Measurements from ENCODE around the gene FAM110C.

The FAM110C gene

GRCh38 chr2:51613-52012 is 5.3 kb upstream of the FAM110C start:
- H3K4me3 ChIP-seq (ENCODE audit: low read length): no peak overlapping the region
- no peak for DNase-seq (ENCODE audit: low read depth)
- TF ChIP-seq CTCF (conservative IDR thresholded peaks at IDR 0.05; ENCODE audit: low read length): no peak

GRCh38 chr2:47737-48136 is 1.4 kb upstream of the FAM110C start:
- no peak for DNase-seq (ENCODE audit: low read depth)
- no peak overlapping the region for H3K4me3 ChIP-seq (ENCODE audit: low read length)
- no peak for TF ChIP-seq CTCF (conservative IDR thresholded peaks at IDR 0.05; ENCODE audit: low read length)

DNA sequence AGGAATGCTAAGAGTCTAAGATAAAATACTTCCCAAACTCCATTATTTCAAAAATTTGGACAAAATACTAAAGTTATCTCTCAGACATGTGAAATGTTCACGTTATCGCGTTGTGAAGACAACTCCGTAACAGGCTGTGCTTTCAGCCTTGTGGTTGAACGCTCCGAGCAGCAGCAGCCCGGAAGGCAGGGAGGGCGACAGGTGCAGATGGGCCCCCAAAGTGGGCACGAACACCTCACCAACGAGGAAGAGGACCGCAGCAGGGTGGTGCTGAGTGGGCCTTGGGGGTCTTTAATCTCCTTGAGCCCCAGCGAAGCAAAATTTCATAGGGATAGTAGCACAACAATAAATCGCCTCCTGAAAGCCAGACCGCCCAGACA is 1.0 kb upstream of the FAM110C start:
- no peak overlapping the region for H3K4me3 ChIP-seq (ENCODE audit: low read length)
- DNase-seq (ENCODE audit: low read depth): no peak
- TF ChIP-seq CTCF (conservative IDR thresholded peaks at IDR 0.05; ENCODE audit: low read length): no peak

DNA sequence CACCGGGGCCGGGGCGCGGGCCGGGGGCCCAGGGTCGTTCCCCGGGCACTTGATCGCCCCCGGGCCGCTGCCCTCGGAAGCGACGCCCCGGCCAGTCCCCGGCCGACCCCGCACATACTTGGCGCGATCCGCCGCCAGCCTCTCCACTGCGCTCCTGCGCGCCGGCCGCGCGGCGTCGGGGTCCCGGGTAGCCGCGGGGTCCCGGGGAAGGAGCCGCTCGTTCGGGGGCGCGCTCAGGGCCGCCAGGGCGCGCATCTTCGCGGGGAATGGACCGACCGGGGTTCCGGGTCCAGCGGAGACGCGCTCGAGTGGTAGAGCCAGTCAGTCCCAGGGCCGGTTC is 204 bp downstream of the FAM110C start:
- no peak for TF ChIP-seq CTCF (conservative IDR thresholded peaks at IDR 0.05; ENCODE audit: low read length)
- no peak overlapping the region for H3K4me3 ChIP-seq (ENCODE audit: low read length)
- no peak for DNase-seq (ENCODE audit: low read depth)

DNA sequence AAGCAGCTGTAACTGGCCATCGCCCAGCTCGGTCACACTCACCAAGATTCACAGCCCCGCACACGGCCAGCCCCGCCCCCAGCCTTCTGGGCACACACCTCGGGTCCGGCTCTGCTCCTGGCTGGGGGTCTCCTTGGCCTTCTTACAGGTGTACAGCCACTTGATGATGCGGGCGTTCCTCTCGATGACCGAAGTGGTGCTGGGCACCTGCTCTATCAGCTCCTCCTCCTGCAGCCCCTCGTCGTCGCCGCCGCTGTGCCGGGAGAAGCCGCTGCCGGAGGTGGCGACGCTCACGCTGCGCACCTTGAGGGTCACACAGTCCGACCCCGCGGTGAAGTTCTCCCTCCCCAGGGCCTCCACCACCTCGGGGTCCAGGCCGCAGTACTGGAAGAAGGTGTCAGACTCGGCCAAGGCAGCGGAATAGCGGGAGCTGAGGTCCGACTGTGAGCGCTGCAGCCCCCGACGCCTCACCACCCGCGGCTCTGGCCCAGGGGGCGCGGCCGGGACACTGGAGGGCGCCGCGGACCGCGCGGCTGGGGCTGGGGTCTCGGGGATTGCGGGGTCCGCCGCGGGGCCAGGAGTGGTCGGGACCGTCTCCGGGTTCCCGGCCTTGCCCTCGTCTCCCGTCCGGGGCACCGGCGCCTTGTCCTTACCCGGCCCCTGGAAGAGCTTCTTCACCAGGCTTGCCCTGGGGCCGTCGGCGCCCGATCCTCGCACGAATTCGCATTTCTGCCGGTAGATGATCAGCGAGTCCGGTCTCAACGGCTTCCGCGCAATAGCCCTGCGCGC is 769 bp downstream of the FAM110C start:
- no peak overlapping the region for H3K4me3 ChIP-seq (ENCODE audit: low read length)
- DNase-seq (ENCODE audit: low read depth): no peak
- no peak for TF ChIP-seq CTCF (conservative IDR thresholded peaks at IDR 0.05; ENCODE audit: low read length)

DNA sequence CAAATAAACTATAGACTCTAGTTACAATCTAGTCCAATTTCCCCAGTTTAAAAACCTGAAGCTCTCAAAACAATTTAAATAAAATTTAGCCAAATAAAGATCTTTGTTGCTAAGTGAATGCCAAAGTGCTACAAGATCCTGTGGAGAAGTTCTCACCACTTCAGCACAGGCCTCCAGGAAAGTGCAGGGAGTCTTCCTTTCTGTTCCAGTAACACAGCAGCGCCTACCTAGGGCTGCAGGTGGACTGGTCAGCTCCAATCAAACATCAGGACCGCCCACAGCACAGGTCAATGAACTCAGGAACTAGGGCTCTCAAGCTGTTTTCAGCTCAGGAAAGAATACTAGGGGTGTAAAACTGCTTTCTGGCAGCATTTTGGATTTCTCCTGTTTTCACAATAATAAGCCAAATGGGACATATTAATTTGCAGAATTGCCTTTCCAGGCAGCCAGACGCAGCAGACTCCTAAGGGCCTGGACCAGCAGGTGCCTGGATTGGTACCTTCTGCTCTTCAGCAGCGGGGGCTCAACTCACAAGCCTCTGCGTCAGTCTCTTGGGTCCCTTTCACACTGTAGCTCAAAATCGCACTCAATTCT is 1.5 kb downstream of the FAM110C start:
- DNase-seq (ENCODE audit: low read depth): no peak
- no peak overlapping the region for H3K4me3 ChIP-seq (ENCODE audit: low read length)
- no peak for TF ChIP-seq CTCF (conservative IDR thresholded peaks at IDR 0.05; ENCODE audit: low read length)

DNA sequence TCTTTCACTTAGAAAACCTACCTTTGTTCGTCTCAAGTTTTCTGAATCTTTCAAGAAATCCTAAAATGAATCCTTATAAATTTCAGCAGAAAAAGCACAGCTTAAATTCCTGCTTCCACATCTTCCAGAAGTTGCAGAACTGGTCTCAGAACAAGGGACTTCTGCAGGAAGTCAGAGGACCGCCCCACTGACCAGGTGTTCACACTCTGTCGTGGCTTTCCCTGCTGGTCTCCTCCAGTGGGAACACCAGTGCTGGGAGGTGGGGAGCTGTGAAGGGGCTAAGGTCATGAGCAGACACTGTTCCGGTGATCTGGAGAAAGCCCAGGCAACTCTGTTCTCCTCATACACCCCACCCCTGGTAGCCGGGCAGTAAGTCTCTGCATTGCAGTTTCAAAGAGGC is 3.5 kb downstream of the FAM110C start:
- no peak for DNase-seq (ENCODE audit: low read depth)

More for the DNA sequence above, 3.5 kb downstream of the FAM110C start:
- TF ChIP-seq CTCF (conservative IDR thresholded peaks at IDR 0.05; ENCODE audit: low read length): no peak
- no peak overlapping the region for H3K4me3 ChIP-seq (ENCODE audit: low read length)
